HL-60 (cell line): ENCODE measurements around the gene CCDC190.

Experiments
- DNase-seq, 2 experiments: peaks; one replicate each; pipeline ENCODE4 v3.0.0-alpha.2; 2010 to 2020; ENCODE audit warnings: low read depth in 1 of 2, low spot score in 1 of 2
- H3K27ac ChIP-seq: fragments of 250-450 bp; sonication (Bioruptor Pico); replicated peaks from 2 replicates; pipeline ENCODE4 v1.5.1; 2020; ENCODE audit warnings: mild to moderate bottlenecking, moderate library complexity
- H3K27me3 ChIP-seq: fragments of 250-450 bp; sonication (Bioruptor Pico); 2 replicates; pipeline ENCODE4 v1.5.1; 2021; ENCODE audit warnings: mild to moderate bottlenecking, moderate library complexity; ENCODE audit not compliant: insufficient read depth, poor library complexity, severe bottlenecking
- H3K4me3 ChIP-seq: replicated peaks from 2 replicates; pipeline ENCODE4 v1.5.1; 2011; ENCODE audit warnings: mild to moderate bottlenecking, control low read depth, low read length; ENCODE audit not compliant: insufficient read depth
- CTCF ChIP-seq: IDR thresholded peaks from one replicate; pipeline ENCODE4 v1.5.1; 2011; ENCODE audit warnings: low read length, control low read depth, inconsistent platforms; ENCODE audit not compliant: insufficient read depth
- GABPA ChIP-seq: IDR thresholded peaks from 2 replicates; pipeline ENCODE4 v1.6.1; 2012; ENCODE audit warnings: low read depth
- POLR2AphosphoS5 ChIP-seq: IDR thresholded peaks from 2 replicates; pipeline ENCODE4 v1.6.1; 2012; ENCODE audit warnings: low read depth
- REST ChIP-seq: IDR thresholded peaks from 2 replicates; pipeline ENCODE4 v1.6.1; 2012; ENCODE audit warnings: low read depth; ENCODE audit not compliant: insufficient replicate concordance
- SPI1 ChIP-seq: IDR thresholded peaks from 2 replicates; pipeline ENCODE4 v1.6.1; 2012; ENCODE audit warnings: low read depth, mild to moderate bottlenecking, borderline replicate concordance

CCDC190 gene

GRCh38 chr1:162902416-162902815 lies 41.4 kb upstream of the CCDC190 start:
- no peak for DNase-seq
- H3K4me3 ChIP-seq, result no peak overlapping the region
- H3K27me3 ChIP-seq, result no peaks in the 10 kb centered on the region
- no peak for TF ChIP-seq GABPA
- TF ChIP-seq POLR2AphosphoS5, result no peak
- no peak for TF ChIP-seq SPI1
- no peak for TF ChIP-seq REST
- no peak for TF ChIP-seq CTCF
- H3K27ac ChIP-seq, result no peak overlapping the region

- Histone ChIP-seq H3K27me3 (no peaks in the 10 kb centered on the region), H3K4me3 (no peak overlapping the region), H3K27ac (no peak overlapping the region)
- TF ChIP-seq GABPA (no peak), REST (no peak), POLR2AphosphoS5 (no peak), CTCF (no peak), SPI1 (no peak)
- no peak for DNase-seq
Observed at GRCh38 chr1:162901243-162901642, 40.3 kb upstream of the CCDC190 start.

GRCh38 chr1:162899422-162900146 lies 38.6 kb upstream of the CCDC190 start:
- TF ChIP-seq SPI1, result no peak
- TF ChIP-seq POLR2AphosphoS5, result no peak
- TF ChIP-seq GABPA, result no peak
- no peak for TF ChIP-seq REST
- TF ChIP-seq CTCF, result no peak
- Histone ChIP-seq H3K27me3 (no peaks in the 10 kb centered on the region), H3K27ac (no peak overlapping the region), H3K4me3 (no peak overlapping the region)
- DNase-seq, result no peak
